NCI-H1092 (cell line): ENCODE data around the gene LCE3B.
"Not testable (repeated sequence)": the region's sequence is repeated elsewhere in the genome, so short reads cannot be mapped to it uniquely, and the experiment has no call there.

Experiments
- DNase-seq: peaks from one replicate; lab custom pipeline; 2025; lab: John Stamatoyannopoulos, UW

Gene LCE3B

GRCh38 chr1:152613511-152613910 is at the start of gene LCE3B:
Gene LCE3B, plus strand, starts transcription at chr1:152613811. Its CDS starts 0 bp downstream, at chr1:152613811.
- DNase-seq = no peak

GRCh38 chr1:152565115-152565514 is 48.5 kb upstream of the LCE3B start:
- no peak for DNase-seq

- DNase-seq = no peak
Measured at GRCh38 chr1:152565535-152566215, 47.9 kb upstream of the LCE3B start.

- DNase-seq = no peak
Measured at GRCh38 chr1:152566681-152567080, 46.9 kb upstream of the LCE3B start, which contains the start of gene LCE3E. Gene LCE3E, minus strand, starts transcription at chr1:152566780. Its CDS starts 572 bp downstream, at chr1:152566208.

DNA sequence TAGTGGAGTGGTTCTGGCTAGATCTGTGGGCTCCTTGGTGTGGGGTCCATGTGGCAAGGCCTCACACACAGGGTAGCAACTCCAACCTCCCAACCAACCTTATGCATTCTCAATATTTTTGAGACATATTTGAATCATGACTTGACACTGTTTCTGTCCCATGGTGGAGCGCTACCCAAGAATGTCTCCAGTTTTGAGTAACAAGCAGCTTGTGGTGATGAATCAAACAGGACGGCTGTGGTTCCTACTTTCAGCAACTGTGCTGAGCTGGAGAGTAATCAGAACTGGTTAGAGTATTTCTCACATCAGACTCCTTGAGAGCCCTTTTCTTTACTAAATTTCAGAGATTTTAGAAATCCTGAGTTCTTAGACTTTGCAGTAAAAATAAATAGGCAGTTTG is 36.4 kb upstream of the LCE3B start:
- no peak for DNase-seq

GRCh38 chr1:152579526-152579925 is 34.1 kb upstream of the LCE3B start:
- not testable (repeated sequence) for DNase-seq

DNA sequence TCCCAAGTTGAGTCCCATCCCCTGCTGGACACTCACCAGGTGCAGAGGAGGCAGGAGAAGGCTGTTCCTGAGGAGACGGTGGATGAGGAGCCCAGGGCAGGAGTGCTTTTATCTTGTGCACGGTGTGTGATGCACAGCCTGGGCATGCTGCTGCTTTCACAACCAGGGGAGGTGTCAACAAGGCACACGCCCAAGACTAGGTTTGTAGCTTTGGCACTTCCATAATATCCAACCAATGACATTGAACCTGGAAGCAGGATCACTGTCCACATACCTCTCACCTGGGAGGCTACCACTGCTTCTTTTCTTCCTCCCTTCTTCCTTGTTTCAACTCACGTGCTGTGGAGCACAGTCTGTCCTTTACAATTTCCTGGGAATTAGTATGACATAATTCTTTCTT is 33.2 kb upstream of the LCE3B start, which contains the start of gene LCE3D:
TSS of gene LCE3D (minus strand) at position 84 of the 400 bp plus-strand sequence. CDS start 580 bp downstream, outside the sequence.
- no peak for DNase-seq

- DNase-seq = no peak
Measured at GRCh38 chr1:152582647-152583046, 31.0 kb upstream of the LCE3B start.

DNA sequence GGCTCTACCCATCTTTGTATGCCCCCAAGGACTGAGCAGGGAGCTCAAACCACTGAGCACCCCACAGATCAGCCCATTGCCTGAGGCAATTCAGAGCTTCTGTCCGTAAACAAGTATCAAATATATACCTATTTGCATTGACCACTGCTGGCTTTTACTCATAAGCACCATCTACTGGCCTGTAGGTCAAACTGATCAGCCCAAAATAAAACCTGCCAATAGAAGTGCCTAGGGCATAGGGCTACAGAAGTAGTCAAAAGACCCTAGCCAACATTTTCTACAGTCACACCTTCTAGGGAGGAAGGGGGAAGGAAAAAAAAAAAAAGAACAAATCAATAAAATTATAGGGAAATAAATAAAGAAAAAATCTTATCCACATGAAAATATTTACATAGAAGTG is 28.0 kb upstream of the LCE3B start:
- DNase-seq = no peak

DNA sequence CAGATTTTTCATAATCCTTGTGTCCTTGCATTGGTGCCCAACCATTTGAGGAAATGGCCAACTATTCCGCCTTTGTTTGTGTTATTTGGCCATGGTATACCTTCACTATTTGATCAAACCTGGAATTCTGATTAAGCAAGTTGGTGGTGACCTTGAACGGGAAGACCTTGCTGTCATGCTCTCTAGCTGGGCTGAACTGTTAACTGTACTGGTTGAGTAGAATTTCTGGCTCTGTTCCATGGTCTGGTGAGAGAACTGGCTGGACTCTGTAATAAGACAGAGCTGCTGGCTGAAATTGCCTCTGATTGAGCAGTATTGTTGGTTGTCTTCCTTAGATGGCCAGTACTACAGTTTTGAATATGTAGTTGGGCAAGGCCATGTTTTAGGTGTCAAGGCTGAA is 16.6 kb upstream of the LCE3B start:
- no peak for DNase-seq

DNA sequence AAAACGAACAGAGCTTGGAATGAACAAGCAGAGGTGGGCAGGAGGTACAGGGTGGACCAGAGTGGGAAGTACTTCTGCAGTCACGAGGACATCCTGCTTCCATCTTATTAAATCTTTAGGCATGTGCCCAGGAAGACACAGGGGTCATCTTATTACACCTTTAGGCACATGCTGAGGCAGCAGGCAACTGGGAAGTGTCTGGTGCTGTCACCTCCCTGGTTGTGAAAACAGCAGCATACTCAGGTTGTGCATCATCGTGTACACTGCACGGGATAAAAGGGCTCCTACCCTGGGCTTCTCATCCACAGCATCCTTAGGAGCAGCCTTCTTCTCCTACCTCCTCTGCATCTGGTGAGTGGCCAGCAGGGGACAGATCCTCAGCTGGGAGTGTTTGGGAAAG is 13.7 kb upstream of the LCE3B start, which contains the start of gene LCE3C:
TSS of gene LCE3C (plus strand) at position 301 of the 400 bp plus-strand sequence. CDS start 498 bp downstream, outside the sequence.
- no peak for DNase-seq

DNA sequence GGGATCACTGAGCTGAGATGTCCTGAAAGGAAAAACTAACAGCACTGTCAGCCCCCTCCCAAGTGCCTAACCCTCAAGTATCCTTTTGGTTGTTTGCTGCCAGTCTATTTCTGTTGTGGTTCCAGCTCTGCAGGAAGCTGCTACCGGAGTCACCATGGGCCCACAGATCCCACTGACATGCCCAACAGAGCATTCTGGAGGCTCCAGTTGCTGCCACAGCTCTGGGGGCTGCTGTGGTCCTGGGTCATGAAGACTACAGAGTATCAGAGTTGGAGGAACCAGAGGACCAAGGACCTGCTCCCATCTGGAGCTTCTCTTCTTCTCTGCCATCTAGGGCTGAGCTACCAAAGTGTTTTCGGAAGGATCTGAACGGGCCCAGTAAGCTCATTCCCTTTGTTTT is 8.4 kb downstream of the LCE3B start:
- DNase-seq = no peak

DNA sequence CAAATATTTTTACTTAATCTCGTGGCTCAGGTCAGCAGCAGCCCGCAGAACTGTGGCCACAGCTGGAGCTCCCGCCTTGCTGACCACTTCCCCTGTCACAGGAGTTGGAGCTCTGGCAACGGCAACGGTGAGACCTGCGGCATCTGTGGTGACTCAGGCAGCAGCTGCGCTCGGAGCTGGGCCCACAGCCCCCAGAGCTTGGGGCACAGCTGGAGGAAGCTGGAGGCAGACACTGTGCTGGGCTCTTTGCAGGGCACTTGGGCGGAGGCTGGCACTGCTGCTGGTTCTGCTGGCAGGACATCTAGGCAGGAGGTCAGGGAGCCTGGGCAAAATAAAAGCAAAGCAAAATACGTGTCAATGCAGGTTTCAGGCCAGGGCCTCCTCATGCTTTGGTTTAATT is 9.2 kb downstream of the LCE3B start, which contains the start of gene LCE3A:
TSS of gene LCE3A (minus strand) at position 301 of the 400 bp plus-strand sequence. CDS start at position 301, 0 bp downstream.
- DNase-seq = no peak

DNA sequence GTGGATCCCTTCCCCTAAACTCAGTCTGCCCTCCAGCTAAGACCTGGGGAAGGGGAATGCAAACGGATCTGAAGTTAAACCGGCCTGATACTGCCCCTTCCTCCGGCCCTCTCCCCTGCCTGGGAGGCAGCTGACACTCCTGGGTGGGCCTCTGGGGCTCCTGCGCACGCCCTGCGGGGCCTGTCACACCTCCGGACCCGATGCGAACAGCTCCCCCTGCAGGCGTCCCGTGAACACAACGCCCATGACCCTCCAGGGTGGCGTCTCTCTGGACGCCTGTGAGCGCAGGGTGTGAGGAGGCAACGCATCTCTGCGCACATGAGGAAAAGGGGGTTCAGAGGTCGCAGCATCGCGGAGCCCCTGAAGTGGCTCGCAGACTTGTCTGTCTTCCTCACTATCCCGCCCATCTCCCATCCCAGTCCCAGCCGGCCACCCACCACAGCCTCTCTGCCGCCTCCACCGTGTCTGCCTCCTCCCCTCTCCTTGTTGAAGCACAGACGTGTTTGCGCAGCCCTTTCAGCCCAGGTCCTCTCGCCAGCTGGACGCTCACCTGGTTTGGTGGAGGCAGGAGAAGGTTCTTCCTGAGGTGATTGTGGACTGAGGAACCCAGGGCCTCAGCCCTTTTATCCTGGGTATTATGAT is 9.7 kb downstream of the LCE3B start:
- no peak for DNase-seq

DNA sequence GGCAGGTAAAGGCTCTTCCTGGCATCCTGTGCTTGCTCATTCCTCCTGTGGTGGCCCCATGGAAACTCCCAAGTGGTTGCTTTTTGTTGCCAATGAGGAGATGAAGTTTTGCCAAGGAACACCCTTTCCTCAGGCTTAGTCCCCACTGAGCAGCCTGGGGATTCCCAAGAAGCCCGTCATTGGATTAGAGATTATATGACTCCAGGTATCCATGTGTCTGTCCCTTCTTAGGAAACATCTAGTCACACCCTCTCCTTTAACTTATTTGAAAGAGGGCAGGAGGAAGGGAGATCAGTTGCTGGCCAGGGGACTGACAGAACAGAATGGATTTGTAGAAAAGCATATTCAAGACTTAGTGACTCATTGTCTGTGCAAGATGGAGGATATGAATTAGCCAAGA is 13.1 kb downstream of the LCE3B start:
- DNase-seq = no peak

DNA sequence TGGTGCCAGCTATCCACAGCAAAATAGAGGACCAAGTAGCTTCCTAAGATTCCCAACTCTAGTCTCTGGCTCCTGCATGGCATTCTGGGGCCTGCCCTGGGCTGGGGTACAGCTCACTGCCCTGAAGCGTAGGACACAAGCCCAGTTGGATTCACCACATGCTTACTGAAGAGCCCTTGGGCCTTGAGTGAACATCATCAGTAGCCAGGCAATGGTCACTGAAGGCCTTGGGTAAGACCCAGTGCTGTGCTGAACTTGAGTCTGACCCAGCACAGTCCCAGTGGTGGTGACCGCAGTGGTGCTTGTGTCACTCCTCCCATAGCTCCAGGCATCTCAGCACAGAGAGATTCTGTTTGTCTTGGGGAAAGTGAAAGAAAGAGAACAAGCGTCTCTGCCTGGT is 17.0 kb downstream of the LCE3B start:
- no peak for DNase-seq

- no peak for DNase-seq
Measured at GRCh38 chr1:152640351-152640750, 26.7 kb downstream of the LCE3B start.

- no peak for DNase-seq
Measured at GRCh38 chr1:152643945-152644344, 30.3 kb downstream of the LCE3B start.

- no peak for DNase-seq
Measured at GRCh38 chr1:152645146-152645545, 31.5 kb downstream of the LCE3B start.

- DNase-seq = no peak
Measured at GRCh38 chr1:152646656-152647055, 33.0 kb downstream of the LCE3B start.

- peak; percentile 42 for DNase-seq
Measured at GRCh38 chr1:152654110-152654509, 40.5 kb downstream of the LCE3B start.

GRCh38 chr1:152656459-152656858 is 42.8 kb downstream of the LCE3B start:
- no peak for DNase-seq

- DNase-seq = no peak
Measured at GRCh38 chr1:152657677-152658076, 44.1 kb downstream of the LCE3B start.
